Adrenal gland (tissue), 12 donors: ENCODE measurements around the gene RGL3. TPM values are rescaled to one million over a fixed set of nuclear protein-coding genes. Genes with fewer than 3 reads are reported as not detected.

Source experiments
- DNase-seq, 7 donors: peaks; one replicate each; pipeline ENCODE4 v3.0.0-alpha.2; 2019 to 2020
- H3K27ac ChIP-seq, 5 donors: fragments of 200-600 bp; sonication (generic) in 4 of 5; 1 replicate in 3 of 5; 2 replicates in 2 of 5; pipeline versions ENCODE4 v1.5.1 to v1.8.0; 2016 to 2020; ENCODE audit warnings: mild to moderate bottlenecking in 1 of 5
- H3K27me3 ChIP-seq: fragments of 200-600 bp; 2 replicates; pipeline ENCODE4 v1.8.0; 2021
- H3K36me3 ChIP-seq, 2 donors: fragments of 200-600 bp; replicated peaks in 1 of 2; 1 replicate in 1 of 2; 2 replicates in 1 of 2; pipeline versions ENCODE4 v1.5.1 to v1.8.0; 2018 to 2022
- H3K4me1 ChIP-seq, 2 donors: fragments of 200-600 bp; replicated peaks in 1 of 2; 1 replicate in 1 of 2; 2 replicates in 1 of 2; pipeline versions ENCODE4 v1.5.1 to v1.8.0; 2018 to 2021
- H3K4me3 ChIP-seq, 4 donors: fragments of 200-600 bp; sonication (generic) in 3 of 4; one replicate each; pipeline ENCODE4 v1.5.1; 2016 to 2018
- H3K9me3 ChIP-seq, 3 donors: fragments of 200-600 bp; sonication (generic) in 1 of 3; replicated peaks in 1 of 3; 1 replicate in 2 of 3; 2 replicates in 1 of 3; pipeline versions ENCODE4 v1.5.1 to v1.8.0; 2016 to 2021
- CTCF ChIP-seq, 6 experiments: fragments of 450-650 bp in 4 of 6; fragments of 200-600 bp in 2 of 6; sonication (generic) in 1 of 6; IDR thresholded peaks; 1 replicate in 5 of 6; 2 replicates in 1 of 6; pipeline versions ENCODE4 v1.5.1 to v1.8.0; 2016 to 2021; ENCODE audit warnings: antibody characterized with exemption in 6 of 6, mild to moderate bottlenecking in 2 of 6, moderate library complexity in 1 of 6
- POLR2A ChIP-seq, 2 donors: fragments of 450-650 bp; IDR thresholded peaks; one replicate each; pipeline ENCODE4 v1.6.1; 2017; ENCODE audit warnings: antibody characterized with exemption in 2 of 2, mild to moderate bottlenecking in 2 of 2, moderate library complexity in 1 of 2
- WGBS, 4 donors: extraction: QIAGEN DNeasy Blood & Tissue Kit in 2 of 4; methylation state at CpG; one replicate each; pipeline versions ENCODE4 v1.1.5 to v1.1.7; 2013 to 2017; 5-methylcytosine and 5-hydroxymethylcytosine counted together
- intact Hi-C, 2 donors: fragments of 100-400 bp; cut with DNase I; formaldehyde crosslinking; loops; one replicate each; pipeline versions ENCODE4 v1.14.1 to v1.15.0; 2022 to 2023
- polyA plus RNA-seq, 3 donors: library from polyadenylated mRNA; stranded (reverse); fragments of 200-250 nt in 2 of 3; fragments of 350-450 nt in 1 of 3; fragmentation: Illumina TruSeq in 1 of 3; extraction: RNeasy Lipid Tissue Mini Kit (QIAGEN cat#74804) in 1 of 3; gene quantifications; one replicate each; pipeline ENCODE4 v1.2.3, GENCODE V29; 2013 to 2014
- small RNA-seq, 2 donors: library from RNA; depleted of rRNA; stranded (forward); fragments of <200 nt; gene quantifications; one replicate each; pipeline ENCODE3, GENCODE V24; 2016
- total RNA-seq, 9 donors: library from RNA; depleted of rRNA in 4 of 9; stranded (reverse); fragments of >200 nt in 4 of 9; fragments of 120-200 nt in 1 of 9; fragmentation: NEBNext Ultra II Directional in 1 of 9; extraction: Animal tissue kit (Norgen Biotek cat#: 25700) in 1 of 9; gene quantifications; one replicate each; pipeline versions ENCODE4 v1.1.0 to v1.2.4, GENCODE V29; 2013 to 2023
- donor health status: healthy with polysubstance abuse.
- donor health status: Bipolar disorder and iron deficiency.
- donor health status: DM: yes; HTN: yes; CAD: no.
- donor health status: DM: no; HTN: no; CAD: no.
- donor health status: DM: no; HTN: no; CAD: no.
- donor health status: DM: yes; HTN: yes; CAD: no.

The RGL3 gene
- total and polyA plus RNA-seq, 12 donors = 10.3 to 207 (median 36.1) TPM

- Histone ChIP-seq H3K9me3 (no peaks in the 10 kb centered on the region), H3K27me3 (no peaks in the 10 kb centered on the region), H3K4me1 (peaks cover 24 to 32% of the 10 kb centered on the region in 2 donors), H3K36me3 (no peaks in the 10 kb centered on the region), H3K27ac (no peak overlapping the region), H3K4me3 (no peak overlapping the region)
- WGBS, 4 donors = 73 to 86% (median 83%) methylated on average over 6 to 7 of the region's 7 CpGs
- no peak for DNase-seq
- intact Hi-C loops = no loop called here
- no peak for TF ChIP-seq POLR2A (IDR thresholded peaks at IDR 0.05)
- no peak for TF ChIP-seq CTCF (IDR thresholded peaks at IDR 0.05)
Measured at GRCh38 chr19:11347546-11348039, 71.5 kb downstream of the RGL3 start.

DNA sequence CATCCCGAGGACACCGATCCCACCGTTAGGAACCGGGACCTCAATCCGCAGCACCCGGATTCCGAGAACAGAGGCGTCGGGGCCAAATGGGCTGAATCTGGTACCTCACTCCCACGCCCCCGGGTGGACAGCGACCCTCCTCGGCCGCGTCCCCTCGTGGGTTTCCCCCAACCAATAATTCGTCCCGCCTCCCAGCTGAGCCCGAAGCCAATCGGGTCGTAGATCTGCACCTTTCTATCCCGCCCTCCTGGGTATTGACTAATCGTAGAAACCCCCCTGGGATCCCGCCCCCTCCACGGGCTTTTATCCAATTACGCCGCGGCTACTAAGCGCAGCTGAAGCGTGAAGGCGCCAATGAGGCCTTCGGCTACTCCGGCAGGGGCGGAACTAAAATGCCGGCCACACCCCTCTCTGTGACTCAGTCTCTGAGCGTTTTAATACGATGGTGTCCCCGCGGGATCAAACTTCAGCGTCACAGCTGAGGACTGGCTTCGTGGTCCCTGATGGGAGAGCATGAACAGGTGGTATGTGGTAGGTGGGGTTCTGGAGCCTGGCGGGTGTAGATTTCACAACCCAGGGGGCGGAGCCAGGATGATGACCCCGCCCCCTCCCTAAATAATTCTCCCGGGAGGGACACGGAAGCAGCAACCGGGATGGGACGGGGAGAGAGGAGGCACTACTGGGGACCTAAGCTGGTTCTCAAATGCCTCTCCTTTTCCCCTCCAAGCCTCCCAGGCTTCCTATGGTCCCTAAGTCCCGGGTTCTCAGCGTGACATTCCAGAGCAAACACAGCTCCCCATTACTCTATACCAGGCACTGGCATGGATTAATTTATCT is 72.8 kb downstream of the RGL3 start, which contains the start of the genes CCDC159 and TMEM205:
TSS of gene CCDC159 (plus strand) at position 416 of the 837 bp plus-strand sequence. CDS start at position 504, 88 bp downstream.
TSS of gene TMEM205 (minus strand) at position 165 of the 837 bp plus-strand sequence. CDS start 649 bp downstream, outside the sequence.
- DNase-seq = peak; percentile 99 to 100 (median 99)
- H3K4me3 ChIP-seq = peak within 1 kb of the TSS; percentile 59 to 89 (median 80)
- H3K4me1 ChIP-seq = peaks cover 24 to 32% of the 10 kb centered on the region in 2 donors
- peak within 1 kb of the TSS; percentile 65 to 87 (median 75) for H3K27ac ChIP-seq
- intact Hi-C loops = no loop called here
- 0% methylated on average over 6 to 50 of the region's 50 CpGs for WGBS, 4 donors
- no peaks in the 10 kb centered on the region for H3K36me3 ChIP-seq
- no peaks in the 10 kb centered on the region for H3K27me3 ChIP-seq
- TF ChIP-seq CTCF (IDR thresholded peaks at IDR 0.05) (peak in 1 of 6 experiments; percentile 12), POLR2A (IDR thresholded peaks at IDR 0.05) (peak in 1 of 2 donors; percentile 48)
- no peaks in the 10 kb centered on the region for H3K9me3 ChIP-seq

DNA sequence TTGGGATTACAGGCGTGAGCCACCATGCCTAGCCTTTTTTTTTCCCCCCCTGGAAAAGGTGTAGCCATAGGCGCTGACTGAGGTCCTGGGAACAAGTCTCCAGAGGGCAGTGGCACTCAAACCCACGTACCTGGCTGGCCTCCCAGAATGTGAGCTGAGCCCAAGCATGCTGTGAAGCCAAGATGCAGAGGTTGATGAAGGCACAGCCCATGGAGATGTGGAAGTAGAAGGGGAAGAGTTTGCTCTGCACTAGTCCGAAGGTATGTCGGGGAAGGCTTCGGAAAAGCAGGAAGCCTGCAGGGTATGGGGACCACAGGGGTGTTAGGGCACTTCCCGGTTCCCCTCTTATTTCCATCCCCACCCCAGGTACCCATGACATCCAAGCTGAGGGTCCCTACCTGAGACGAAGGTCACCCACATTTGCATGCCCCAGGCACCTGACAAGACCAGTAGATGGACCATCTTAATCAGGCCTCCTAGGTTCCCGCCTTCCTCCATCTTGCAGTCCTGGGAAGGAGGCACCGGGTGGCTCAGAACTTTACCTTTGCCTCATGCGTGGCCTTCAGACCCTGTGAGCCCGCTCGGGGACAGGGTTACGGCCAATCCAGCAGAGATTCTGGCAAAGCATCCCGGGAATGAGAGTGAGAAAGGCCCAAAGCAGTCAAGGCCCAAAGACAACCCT is 73.9 kb downstream of the RGL3 start:
- peak in 3 of 7 donors; percentile 37 to 53 (median 44) for DNase-seq
- WGBS, 4 donors = 43 to 61% (median 47%) methylated on average over 7 to 15 of the region's 15 CpGs
- intact Hi-C loops = no loop called here
- H3K27me3 ChIP-seq = no peaks in the 10 kb centered on the region
- H3K4me1 ChIP-seq = peaks cover 24 to 32% of the 10 kb centered on the region in 2 donors
- no peaks in the 10 kb centered on the region for H3K36me3 ChIP-seq
- peak overlapping the region; percentile 65 to 87 (median 75) for H3K27ac ChIP-seq
- TF ChIP-seq POLR2A (IDR thresholded peaks at IDR 0.05) = no peak
- TF ChIP-seq CTCF (IDR thresholded peaks at IDR 0.05) = no peak
- peak overlapping the region in 3 of 4 donors; percentile 59 to 89 (median 82) for H3K4me3 ChIP-seq
- H3K9me3 ChIP-seq = no peaks in the 10 kb centered on the region

Small RNAs within 50 kb of the gene (small RNA-seq; reads per million reads assigned to genes)
- gene RF00019 = 0 reads per million in 2 donors

Other genes with a start within 250 kb of the RGL3 start
- 100 to 1,000 TPM in 7 of 9 donors, 10 to 100 TPM in 2; 23.7 to 395 (median 137) TPM for gene KANK2, start 221.8 kb downstream of the RGL3 start, total RNA-seq
- 100 to 1,000 TPM in 1 of 3 donors, 10 to 100 TPM in 2; 44.4 to 149 (median 62.7) TPM for gene KANK2, start 221.8 kb downstream of the RGL3 start, polyA plus RNA-seq
- 1 to 10 TPM in 2 of 9 donors, under 1 TPM in 4, not detected in 3; 0.33 to 1.8 (median 0.61) TPM for gene ANGPTL8, start 179.7 kb downstream of the RGL3 start, total RNA-seq
- gene ANGPTL8, start 179.7 kb downstream of the RGL3 start, polyA plus RNA-seq = 10 to 100 TPM in 1 of 3 donors, 1 to 10 TPM in 1, not detected in 1; 4.2 to 10.0 TPM
- 100 to 1,000 TPM in 1 of 9 donors, 10 to 100 TPM in 8; 14.5 to 101 (median 34.1) TPM for gene DOCK6, start 156.8 kb downstream of the RGL3 start, total RNA-seq
- gene DOCK6, start 156.8 kb downstream of the RGL3 start, polyA plus RNA-seq = 100 to 1,000 TPM in 1 of 3 donors, 10 to 100 TPM in 1, 1 to 10 TPM in 1; 4.5 to 152 (median 77.1) TPM
- gene TSPAN16, start 123.2 kb downstream of the RGL3 start, total RNA-seq = not detected
- gene TSPAN16, start 123.2 kb downstream of the RGL3 start, polyA plus RNA-seq = not detected
- gene RAB3D, start 79.7 kb downstream of the RGL3 start, total RNA-seq = 10 to 100 TPM in 6 of 9 donors, 1 to 10 TPM in 3; 4.2 to 23.9 (median 13.4) TPM
- gene RAB3D, start 79.7 kb downstream of the RGL3 start, polyA plus RNA-seq = 1 to 10 TPM; 2.6 to 4.3 (median 3.3) TPM
- 1,000 to 10,000 TPM in 1 of 9 donors, 100 to 1,000 TPM in 8; 185 to 1,314 (median 282) TPM for gene TMEM205, start 73.0 kb downstream of the RGL3 start, total RNA-seq
- gene TMEM205, start 73.0 kb downstream of the RGL3 start, polyA plus RNA-seq = 100 to 1,000 TPM; 135 to 306 (median 207) TPM
- gene CCDC159, start 72.8 kb downstream of the RGL3 start, total RNA-seq = 10 to 100 TPM; 24.1 to 83.7 (median 57.5) TPM
- 100 to 1,000 TPM in 2 of 3 donors, 10 to 100 TPM in 1; 33.8 to 479 (median 238) TPM for gene CCDC159, start 72.8 kb downstream of the RGL3 start, polyA plus RNA-seq
- gene PLPPR2, start 63.9 kb downstream of the RGL3 start, total RNA-seq = 10 to 100 TPM in 8 of 9 donors, 1 to 10 TPM in 1; 8.5 to 46.8 (median 42.6) TPM
- 10 to 100 TPM; 12.1 to 57.0 (median 39.9) TPM for gene PLPPR2, start 63.9 kb downstream of the RGL3 start, polyA plus RNA-seq
- gene SWSAP1, start 44.6 kb downstream of the RGL3 start, total RNA-seq = 1 to 10 TPM; 2.6 to 5.5 (median 4.2) TPM
- 1 to 10 TPM; 2.1 to 8.4 (median 6.0) TPM for gene SWSAP1, start 44.6 kb downstream of the RGL3 start, polyA plus RNA-seq
- gene EPOR, start 35.0 kb downstream of the RGL3 start, total RNA-seq = 10 to 100 TPM; 15.7 to 37.9 (median 23.8) TPM
- gene EPOR, start 35.0 kb downstream of the RGL3 start, polyA plus RNA-seq = 10 to 100 TPM in 2 of 3 donors, 1 to 10 TPM in 1; 6.8 to 74.0 (median 49.3) TPM
- 1 to 10 TPM in 8 of 9 donors, under 1 TPM in 1; 0.69 to 4.7 (median 2.5) TPM for gene ODAD3, start 15.8 kb upstream of the RGL3 start, total RNA-seq
- 1 to 10 TPM; 3.1 to 7.9 (median 4.8) TPM for gene ODAD3, start 15.8 kb upstream of the RGL3 start, polyA plus RNA-seq
- 100 to 1,000 TPM in 8 of 9 donors, 10 to 100 TPM in 1; 64.4 to 359 (median 246) TPM for gene PRKCSH, start 16.3 kb upstream of the RGL3 start, total RNA-seq
- 100 to 1,000 TPM; 142 to 228 (median 177) TPM for gene PRKCSH, start 16.3 kb upstream of the RGL3 start, polyA plus RNA-seq
- gene ELAVL3, start 61.7 kb upstream of the RGL3 start, total RNA-seq = 1 to 10 TPM in 3 of 9 donors, under 1 TPM in 3, not detected in 3; 0.11 to 5.4 (median 0.72) TPM
- gene ELAVL3, start 61.7 kb upstream of the RGL3 start, polyA plus RNA-seq = 1 to 10 TPM in 2 of 3 donors, under 1 TPM in 1; 0.47 to 1.5 (median 1.2) TPM
- gene ZNF653, start 86.5 kb upstream of the RGL3 start, total RNA-seq = 10 to 100 TPM in 6 of 9 donors, 1 to 10 TPM in 3; 4.2 to 18.4 (median 11.5) TPM
- gene ZNF653, start 86.5 kb upstream of the RGL3 start, polyA plus RNA-seq = 10 to 100 TPM in 2 of 3 donors, 1 to 10 TPM in 1; 5.1 to 37.7 (median 23.2) TPM
- gene ECSIT, start 109.8 kb upstream of the RGL3 start, total RNA-seq = 10 to 100 TPM; 47.7 to 99.7 (median 62.4) TPM
- gene ECSIT, start 109.8 kb upstream of the RGL3 start, polyA plus RNA-seq = 100 to 1,000 TPM in 2 of 3 donors, 10 to 100 TPM in 1; 28.7 to 122 (median 102) TPM
- 10 to 100 TPM in 3 of 9 donors, 1 to 10 TPM in 5, under 1 TPM in 1; 0.94 to 20.5 (median 7.5) TPM for gene CNN1, start 119.5 kb upstream of the RGL3 start, total RNA-seq
- 10 to 100 TPM; 15.5 to 76.5 (median 40.9) TPM for gene CNN1, start 119.5 kb upstream of the RGL3 start, polyA plus RNA-seq
- 10 to 100 TPM; 24.4 to 67.6 (median 48.7) TPM for gene ELOF1, start 139.9 kb upstream of the RGL3 start, total RNA-seq
- 100 to 1,000 TPM in 2 of 3 donors, 10 to 100 TPM in 1; 60.7 to 127 (median 119) TPM for gene ELOF1, start 139.9 kb upstream of the RGL3 start, polyA plus RNA-seq
- 10 to 100 TPM in 5 of 9 donors, 1 to 10 TPM in 4; 1.4 to 28.8 (median 10.9) TPM for gene ACP5, start 158.3 kb upstream of the RGL3 start, total RNA-seq
- gene ACP5, start 158.3 kb upstream of the RGL3 start, polyA plus RNA-seq = 100 to 1,000 TPM in 1 of 3 donors, 1 to 10 TPM in 2; 6.5 to 152 (median 9.0) TPM
- gene ZNF627, start 178.2 kb upstream of the RGL3 start, total RNA-seq = 10 to 100 TPM in 5 of 9 donors, 1 to 10 TPM in 4; 6.3 to 16.6 (median 10.7) TPM
- gene ZNF627, start 178.2 kb upstream of the RGL3 start, polyA plus RNA-seq = 10 to 100 TPM in 1 of 3 donors, 1 to 10 TPM in 2; 3.8 to 12.0 (median 3.9) TPM